ENCODE results near the gene SMARCD2. TPM values are rescaled to one million over a fixed set of nuclear protein-coding genes. Genes with fewer than 3 reads are reported as not detected.

Gene SMARCD2
- total and polyA plus RNA-seq, 2 of the 13 experiments (the other 11 are each of a cell fraction or from before 2014, with no cell fraction given): 122 to 150 TPM

- TF ChIP-seq TFE3 (CRISPR knock-in tag; IDR thresholded peaks at IDR 0.05) (0 out of 2 replicates have a peak, but pooled peaks have one; percentile 49), CREB1 (IDR thresholded peaks at IDR 0.05) (peak; percentile 65), CREB1 (CRISPR knock-in tag; IDR thresholded peaks at IDR 0.05) (peak; percentile 95), LRRFIP1 (CRISPR knock-in tag; conservative IDR thresholded peaks at IDR 0.05) (no peak), ZFP1 (CRISPR knock-in tag; IDR thresholded peaks at IDR 0.05) (no peak), CBX5 (CRISPR knock-in tag; IDR thresholded peaks at IDR 0.05; ENCODE audit: borderline replicate concordance) (peak; percentile 66), ZNF282 (IDR thresholded peaks at IDR 0.05; ENCODE audit: partially characterized antibody) (no peak), REL (CRISPR knock-in tag; conservative IDR thresholded peaks at IDR 0.05) (peak; percentile 93; the same call in 1 of the 2 replicates), STAT5B (CRISPR knock-in tag; IDR thresholded peaks at IDR 0.05) (no peak), RFX1 (IDR thresholded peaks at IDR 0.05) (no peak), ZNF550 (CRISPR knock-in tag; IDR thresholded peaks at IDR 0.05; ENCODE audit: borderline replicate concordance) (peak; percentile 82; the same call in 1 of the 2 replicates), TCF7 (IDR thresholded peaks at IDR 0.05; ENCODE audit: low read depth) (no peak), IRF2 (CRISPR knock-in tag; IDR thresholded peaks at IDR 0.05) (peak; percentile 50), ZKSCAN5 (CRISPR knock-in tag; IDR thresholded peaks at IDR 0.05) (peak; percentile 78; the same call in 1 of the 2 replicates), POLR2AphosphoS5 (IDR thresholded peaks at IDR 0.05; ENCODE audit: low read depth, low read length) (peak; percentile 91), ZMYM3 (CRISPR knock-in tag; IDR thresholded peaks at IDR 0.05) (peak; percentile 81), IKZF4 (CRISPR knock-in tag; IDR thresholded peaks at IDR 0.05; ENCODE audit: borderline replicate concordance, low read depth, not compliant biosample characterization) (peak; percentile 72), MTF2 (CRISPR knock-in tag; IDR thresholded peaks at IDR 0.05; ENCODE audit: borderline replicate concordance) (no peak; the same call in 1 of the 2 replicates), SMARCE1 (IDR thresholded peaks at IDR 0.05; ENCODE audit: borderline replicate concordance) (no peak), KLF11 (CRISPR knock-in tag; IDR thresholded peaks at IDR 0.05) (peak; percentile 73; the same call in 1 of the 2 replicates), ZNF616 (CRISPR knock-in tag; IDR thresholded peaks at IDR 0.05; ENCODE audit: low read depth) (peak; percentile 37; the same call in 1 of the 2 replicates), PTBP1 (IDR thresholded peaks at IDR 0.05; ENCODE audit: low read depth, low read length, poor library complexity, severe bottlenecking) (no peak), GTF3A (CRISPR knock-in tag; conservative IDR thresholded peaks at IDR 0.05) (peak; percentile 93)
- TF ChIP-seq, protein P1, sequence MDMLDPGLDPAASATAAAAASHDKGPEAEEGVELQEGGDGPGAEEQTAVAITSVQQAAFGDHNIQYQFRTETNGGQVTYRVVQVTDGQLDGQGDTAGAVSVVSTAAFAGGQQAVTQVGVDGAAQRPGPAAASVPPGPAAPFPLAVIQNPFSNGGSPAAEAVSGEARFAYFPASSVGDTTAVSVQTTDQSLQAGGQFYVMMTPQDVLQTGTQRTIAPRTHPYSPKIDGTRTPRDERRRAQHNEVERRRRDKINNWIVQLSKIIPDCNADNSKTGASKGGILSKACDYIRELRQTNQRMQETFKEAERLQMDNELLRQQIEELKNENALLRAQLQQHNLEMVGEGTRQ (IDR thresholded peaks at IDR 0.05; ENCODE audit: low read depth, low read length): no peak
- TF ChIP-seq, protein P1 (CRISPR knock-in tag; IDR thresholded peaks at IDR 0.05; ENCODE audit: borderline replicate concordance): no peak; the same call in 1 of the 2 replicates
These were observed 15.3 kb downstream of the SMARCD2 start, which contains the start of the genes FTSJ3 and PSMC5 (continued) for GRCh38 chr17:63827002-63827800.
